A673 (cell line): ENCODE data around the gene RNF6.

Experiments used
- CTCF ChIP-seq: fragments of 300-800, 200-600 bp; sonication (generic); conservative IDR thresholded peaks from 2 replicates; pipeline ENCODE4 v1.5.1; 2017; ENCODE audit warnings: low read depth, mild to moderate bottlenecking, antibody characterized with exemption, low read length, moderate library complexity, mixed read lengths
- EZH2 ChIP-seq: fragments of 200-600 bp; sonication (generic); IDR thresholded peaks from 2 replicates; pipeline ENCODE4 v1.6.1; 2017; ENCODE audit warnings: borderline replicate concordance, low read depth, mild to moderate bottlenecking, mixed read lengths, antibody characterized with exemption, low read length; ENCODE audit not compliant: poor library complexity, severe bottlenecking

- TF ChIP-seq CTCF: no peak
- TF ChIP-seq EZH2: no peak
These were observed 31.2 kb upstream of the RNF6 start for GRCh38 chr13:26253262-26253786.
